GM12892 (cell line): ENCODE results near the gene NAT16.

Source experiments
- POLR2A ChIP-seq: IDR thresholded peaks from 2 replicates; pipeline ENCODE4 v1.6.1; 2011; ENCODE audit warnings: low read depth, low read length, control low read depth
- POLR2AphosphoS5 ChIP-seq: IDR thresholded peaks from 2 replicates; pipeline ENCODE4 v1.6.1; 2011; ENCODE audit warnings: low read depth, low read length, control low read depth
- TAF1 ChIP-seq: IDR thresholded peaks from 2 replicates; pipeline ENCODE4 v1.6.1; 2011; ENCODE audit warnings: low read depth, mild to moderate bottlenecking, control low read depth, low read length, borderline replicate concordance

DNA sequence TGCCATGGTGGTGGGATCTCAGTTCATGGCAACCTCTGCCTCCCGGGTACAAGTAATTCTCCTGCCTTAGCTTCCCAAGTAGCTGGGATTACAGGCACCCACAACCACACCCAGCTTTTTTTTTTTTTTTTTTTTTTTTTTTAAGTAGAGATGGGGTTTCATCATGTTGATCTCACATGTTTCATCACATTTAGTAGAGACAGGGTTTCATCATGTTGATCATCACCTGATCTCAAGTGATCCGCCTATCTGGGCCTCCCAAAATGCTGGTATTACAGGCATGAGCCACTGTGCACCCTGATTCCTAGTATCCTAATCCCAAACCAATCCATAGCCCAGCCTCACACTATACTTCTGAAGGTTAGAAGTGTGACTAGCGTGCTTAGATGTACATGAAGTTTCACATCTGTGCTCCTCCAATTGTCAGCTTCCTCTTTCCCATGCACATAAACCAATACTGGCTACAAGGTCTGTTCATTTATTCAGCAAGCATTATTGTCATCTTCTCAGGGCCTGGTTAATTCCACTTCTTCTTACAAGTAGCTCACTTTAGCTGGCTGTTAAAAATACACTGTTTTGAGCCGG is 6.8 kb upstream of the NAT16 start:
- no peak for TF ChIP-seq POLR2A
- no peak for TF ChIP-seq TAF1
- no peak for TF ChIP-seq POLR2AphosphoS5
